Gastrocnemius medialis (tissue), 4 donors: ENCODE measurements around the gene NANOS2. TPM values are rescaled to one million over a fixed set of nuclear protein-coding genes. Genes with fewer than 3 reads are reported as not detected.

Experiments used
- ATAC-seq, 2 donors: fragments of 150-250 bp; one replicate each; pipeline ENCODE4 v1.9.1; 2016
- DNase-seq, 2 donors: peaks; one replicate each; pipeline ENCODE4 v3.0.0-alpha.2; 2019
- H3K27ac ChIP-seq, 4 donors: fragments of 200-600 bp; sonication (generic); 1 replicate in 1 of 4; 2 replicates in 3 of 4; pipeline ENCODE4 v1.5.1; 2016 to 2018; ENCODE audit warnings: mild to moderate bottlenecking in 2 of 4, moderate library complexity in 1 of 4
- H3K27me3 ChIP-seq, 3 donors: fragments of 200-600 bp; sonication (generic) in 2 of 3; 1 replicate in 1 of 3; 2 replicates in 2 of 3; pipeline versions ENCODE4 v1.5.1 to v1.6.0; 2016 to 2019; ENCODE audit warnings: mild to moderate bottlenecking in 1 of 3, moderate library complexity in 1 of 3
- H3K36me3 ChIP-seq, 2 donors: fragments of 200-600 bp; sonication (generic) in 1 of 2; one replicate each; pipeline ENCODE4 v1.5.1; 2017 to 2018
- H3K4me1 ChIP-seq, 2 donors: fragments of 200-600 bp; sonication (generic) in 1 of 2; one replicate each; pipeline ENCODE4 v1.5.1; 2016 to 2017; ENCODE audit warnings: mild to moderate bottlenecking in 2 of 2
- H3K4me3 ChIP-seq, 4 donors: fragments of 200-600 bp; sonication (generic) in 3 of 4; 1 replicate in 1 of 4; 2 replicates in 3 of 4; pipeline ENCODE4 v1.5.1; 2016 to 2019; ENCODE audit warnings: mild to moderate bottlenecking in 2 of 4
- H3K9me3 ChIP-seq, 3 donors: fragments of 200-600 bp; sonication (generic) in 2 of 3; 1 replicate in 1 of 3; 2 replicates in 2 of 3; pipeline ENCODE4 v1.5.1; 2016 to 2019
- CTCF ChIP-seq, 5 experiments: fragments of 450-650 bp in 3 of 5; fragments of 200-600 bp in 2 of 5; sonication (generic) in 2 of 5; IDR thresholded peaks in 4 of 5; conservative IDR thresholded peaks in 1 of 5; 1 replicate in 4 of 5; 2 replicates in 1 of 5; pipeline ENCODE4 v1.5.1; 2016 to 2019; ENCODE audit warnings: antibody characterized with exemption in 5 of 5, mild to moderate bottlenecking in 3 of 5, moderate library complexity in 3 of 5
- POLR2A ChIP-seq, 2 donors: fragments of 450-650 bp; IDR thresholded peaks; one replicate each; pipeline ENCODE4 v1.6.1; 2017; ENCODE audit warnings: antibody characterized with exemption in 2 of 2, mild to moderate bottlenecking in 2 of 2, moderate library complexity in 2 of 2
- in situ Hi-C, 4 donors: fragments of 200-750 bp; cut with MboI; loops; one replicate each; pipeline versions ENCODE4 v1.15.0 to v1.8.0; 2017; ENCODE audit warnings: low sequenced_read_pairs in 4 of 4
- intact Hi-C: fragments of 100-400 bp; cut with DNase I; formaldehyde crosslinking; loops from one replicate; pipeline ENCODE4 v1.15.1; 2023; ENCODE audit warnings: low total_unique reads
- total RNA-seq, 4 donors: library from RNA; depleted of rRNA; stranded (reverse); fragments of >200 nt; gene quantifications; one replicate each; pipeline versions ENCODE4 v1.1.0 to v1.2.3, GENCODE V29; 2016

The NANOS2 gene
- total RNA-seq, 4 donors from 2014 or later = not detected

GRCh38 chr19:45878043-45878794 is 36.4 kb downstream of the NANOS2 start:
- Histone ChIP-seq H3K27me3 (peaks cover 0 to 9% (median 0%) of the 10 kb centered on the region in 3 donors), H3K36me3 (no peaks in the 10 kb centered on the region), H3K9me3 (no peaks in the 10 kb centered on the region), H3K4me3 (no peak overlapping the region), H3K27ac (no peak overlapping the region), H3K4me1 (peaks cover 10 to 18% of the 10 kb centered on the region in 2 donors)
- in situ Hi-C loops (no loop called here), intact Hi-C loops (no loop called here)
- ATAC-seq (peak; percentile 85 to 90), DNase-seq (peak; percentile 25 to 66)
- TF ChIP-seq CTCF (IDR thresholded peaks at IDR 0.05 in 4 of 5, conservative IDR thresholded peaks at IDR 0.05 in 1 of 5) (no peak), POLR2A (IDR thresholded peaks at IDR 0.05) (peak in 1 of 2 donors; percentile 16)

- Histone ChIP-seq H3K27ac (peak overlapping the region; percentile 7 to 76 (median 52)), H3K36me3 (no peaks in the 10 kb centered on the region), H3K4me1 (peaks cover 0 to 1% of the 10 kb centered on the region in 2 donors), H3K4me3 (peak overlapping the region in 3 of 4 donors; percentile 29 to 42 (median 32)), H3K27me3 (peaks cover 0 to 9% (median 0%) of the 10 kb centered on the region in 3 donors), H3K9me3 (no peaks in the 10 kb centered on the region)
- TF ChIP-seq POLR2A (IDR thresholded peaks at IDR 0.05) (no peak), CTCF (IDR thresholded peaks at IDR 0.05 in 4 of 5, conservative IDR thresholded peaks at IDR 0.05 in 1 of 5) (no peak)
- intact Hi-C loops = no loop called here
- ATAC-seq = no peak
- DNase-seq = no peak
- in situ Hi-C loops = no loop called here
Measured at GRCh38 chr19:45876411-45877197, 38.0 kb downstream of the NANOS2 start.

- ATAC-seq (no peak), DNase-seq (no peak)
- no peaks in the 10 kb centered on the region for H3K9me3 ChIP-seq
- no peaks in the 10 kb centered on the region for H3K36me3 ChIP-seq
- H3K4me3 ChIP-seq = no peak overlapping the region
- H3K27ac ChIP-seq = peak overlapping the region in 2 of 4 donors; percentile 54 to 76
- no peak for TF ChIP-seq CTCF (IDR thresholded peaks at IDR 0.05 in 4 of 5, conservative IDR thresholded peaks at IDR 0.05 in 1 of 5)
- TF ChIP-seq POLR2A (IDR thresholded peaks at IDR 0.05) = no peak
- intact Hi-C loops (no loop called here), in situ Hi-C loops (no loop called here)
- peaks cover 0 to 9% (median 0%) of the 10 kb centered on the region in 3 donors for H3K27me3 ChIP-seq
- no peaks in the 10 kb centered on the region for H3K4me1 ChIP-seq
Measured at GRCh38 chr19:45876161-45876410, 38.5 kb downstream of the NANOS2 start.

- H3K36me3 ChIP-seq = no peaks in the 10 kb centered on the region
- in situ Hi-C loops = no loop called here
- no peaks in the 10 kb centered on the region for H3K9me3 ChIP-seq
- H3K4me3 ChIP-seq = no peak overlapping the region
- intact Hi-C loops = no loop called here
- TF ChIP-seq CTCF (IDR thresholded peaks at IDR 0.05 in 4 of 5, conservative IDR thresholded peaks at IDR 0.05 in 1 of 5) = no peak
- no peak for TF ChIP-seq POLR2A (IDR thresholded peaks at IDR 0.05)
- no peak overlapping the region for H3K27ac ChIP-seq
- H3K27me3 ChIP-seq = peaks cover 0 to 9% (median 0%) of the 10 kb centered on the region in 3 donors
- no peak for DNase-seq
- no peak for ATAC-seq
- H3K4me1 ChIP-seq = no peaks in the 10 kb centered on the region
Measured at GRCh38 chr19:45874620-45874966, 40.0 kb downstream of the NANOS2 start.
